K562 (cell line): ENCODE data around the gene FRRS1. TPM values are rescaled to one million over a fixed set of nuclear protein-coding genes. Genes with fewer than 3 reads are reported as not detected.

Experiments used
- ATAC-seq: fragments of 200-7000 bp; cut with Tn5 transposase; 3 replicates; pipeline ENCODE4 v1.9.1; 2020; ENCODE audit warnings: moderate library complexity
- BruUV-seq: library from RNA; stranded (reverse); fragments of 400-500 nt; replicated peaks from 2 replicates; lab custom pipeline; 2021; lab: Mats Ljungman, UMichigan
- CTCF ChIA-PET: fragments of 300-600 bp; formaldehyde crosslinking; extraction: SDS; loops from one replicate; lab custom pipeline; 2021; ENCODE audit warnings: low intra/inter-chr PET ratio; lab: Yijun Ruan, JAX
- POLR2A ChIA-PET: fragments of 300-600, 350-650 bp; sonication (Branson Sonifier 250); formaldehyde crosslinking; extraction: SDS; loops from one replicate; lab custom pipeline; 2021; ENCODE audit warnings: antibody characterized with exemption, inconsistent platforms; lab: Yijun Ruan, JAX
- DNase-seq, 4 experiments: peaks; one replicate each; pipeline versions ENCODE4 v3.0.0 to v3.0.0-alpha.2; 2011 to 2018; ENCODE audit warnings: low spot score in 3 of 4, mixed read lengths in 3 of 4; ENCODE audit errors: extremely low read depth in 1 of 4
- FAIRE-seq: peaks from 2 replicates; lab custom pipeline; 2011; peaks lifted over from hg19 to GRCh38; lab: Jason Lieb, UNC
- H2AFZ ChIP-seq: 2 replicates; pipeline ENCODE4 v1.6.0; 2011; ENCODE audit warnings: low read depth, low read length, control low read depth, inconsistent platforms
- H3K27ac ChIP-seq: fragments of 200-600 bp; 3 replicates; pipeline ENCODE4 v1.8.0; 2011; ENCODE audit warnings: low read depth, mild to moderate bottlenecking, control low read depth, inconsistent platforms, low read length, moderate library complexity, mixed read lengths; ENCODE audit errors: extremely low read depth
- H3K27me3 ChIP-seq, 2 experiments: fragments of 300-600 bp in 1 of 2; 2 replicates in 1 of 2; 3 replicates in 1 of 2; pipeline versions ENCODE4 v1.6.0 to v1.8.0; 2011; ENCODE audit warnings: inconsistent platforms in 2 of 2, low read length in 2 of 2, mild to moderate bottlenecking in 1 of 2, mixed read lengths in 1 of 2, moderate library complexity in 1 of 2; ENCODE audit not compliant: control insufficient read depth in 2 of 2, insufficient read depth in 2 of 2
- H3K36me3 ChIP-seq: fragments of 300-600 bp; 3 replicates; pipeline ENCODE4 v1.8.0; 2011; ENCODE audit warnings: mild to moderate bottlenecking, low read length, inconsistent platforms; ENCODE audit not compliant: control insufficient read depth, insufficient read depth
- H3K4me1 ChIP-seq, 2 experiments: fragments of 200-600 bp in 1 of 2; replicated peaks in 1 of 2; 2 replicates in 1 of 2; 3 replicates in 1 of 2; pipeline versions ENCODE4 v1.5.1 to v1.8.0; 2011; ENCODE audit warnings: inconsistent platforms in 2 of 2, low read length in 2 of 2, mild to moderate bottlenecking in 1 of 2, mixed read lengths in 1 of 2, moderate library complexity in 1 of 2; ENCODE audit not compliant: control insufficient read depth in 2 of 2, insufficient read depth in 2 of 2
- H3K4me2 ChIP-seq: 2 replicates; pipeline ENCODE4 v1.6.1; 2011; ENCODE audit warnings: low read length, control low read depth, inconsistent platforms, mixed read lengths; ENCODE audit not compliant: insufficient read depth
- H3K4me3 ChIP-seq: fragments of 200-600 bp; sonication (generic), shearing (Covaris generic); 2 replicates; pipeline ENCODE4 v1.5.1; 2016; ENCODE audit warnings: control low read depth, inconsistent platforms
- H3K79me2 ChIP-seq: fragments of 200-600 bp; 3 replicates; pipeline ENCODE4 v1.8.0; 2011; ENCODE audit warnings: low read length, inconsistent platforms; ENCODE audit not compliant: control insufficient read depth, insufficient read depth
- H3K9ac ChIP-seq, 2 experiments: 2 replicates each; pipeline versions ENCODE4 v1.6.0 to v1.6.1; 2011; ENCODE audit warnings: low read depth in 2 of 2, low read length in 2 of 2, control low read depth in 1 of 2, inconsistent platforms in 1 of 2, mild to moderate bottlenecking in 1 of 2, mixed read lengths in 1 of 2; ENCODE audit not compliant: insufficient read depth in 1 of 2
- H3K9me1 ChIP-seq: one replicate; pipeline ENCODE4 v1.6.0; 2011; ENCODE audit warnings: inconsistent platforms, mild to moderate bottlenecking, low read length, moderate library complexity; ENCODE audit not compliant: control insufficient read depth, insufficient read depth
- H3K9me3 ChIP-seq: replicated peaks from 2 replicates; pipeline ENCODE4 v1.5.1; 2011; ENCODE audit warnings: low read depth, low read length, inconsistent platforms; ENCODE audit not compliant: control insufficient read depth, insufficient read depth
- H4K20me1 ChIP-seq: replicated peaks from 2 replicates; pipeline ENCODE4 v1.6.1; 2011; ENCODE audit warnings: low read length, inconsistent platforms, mixed read lengths; ENCODE audit not compliant: control insufficient read depth, insufficient read depth
- CEBPB ChIP-seq: fragments of 450-650 bp; IDR thresholded peaks from 2 replicates; pipeline ENCODE4 v1.6.1; 2016; ENCODE audit warnings: missing genetic modification characterization, missing compliant biosample characterization
- CEBPG ChIP-seq, 3 experiments: fragments of 200-800 bp in 1 of 3; sonication (Bioruptor generic) in 1 of 3; sonication (generic) in 1 of 3; formaldehyde crosslinking in 1 of 3; IDR thresholded peaks in 2 of 3; conservative IDR thresholded peaks in 1 of 3; 2 replicates each; pipeline versions ENCODE4 v1.6.1 to v1.8.0; 2016 to 2022; ENCODE audit warnings: missing compliant biosample characterization in 2 of 3, missing genetic modification characterization in 2 of 3, mild to moderate bottlenecking in 1 of 3, missing genetic modification reagents in 1 of 3
- HNRNPK ChIP-seq: fragments of 200-400 bp; formaldehyde crosslinking; IDR thresholded peaks from one replicate; pipeline ENCODE4 v1.6.1; 2018; ENCODE audit warnings: mild to moderate bottlenecking, low read depth, low read length; ENCODE audit not compliant: poor library complexity, severe bottlenecking
- MAFF ChIP-seq: IDR thresholded peaks from 2 replicates; pipeline ENCODE4 v1.6.1; 2012; ENCODE audit warnings: low read length, improper control_type of control experiment
- MECOM ChIP-seq: fragments of 250-450 bp; sonication (Bioruptor Pico); IDR thresholded peaks from 2 replicates; pipeline ENCODE4 v1.8.0; 2022; ENCODE audit warnings: inconsistent platforms
- ZNF696 ChIP-seq: fragments of 250-450 bp; sonication (Bioruptor Pico); conservative IDR thresholded peaks from 2 replicates; pipeline ENCODE4 v1.4.0; 2020; ENCODE audit warnings: mild to moderate bottlenecking, moderate library complexity
- WGBS: fragments of 100-300 bp; shearing (Covaris generic); methylation state at CpG from one replicate; pipeline ENCODE4 v1.1.6; 2016; ENCODE audit warnings: low coverage, mixed read lengths; ENCODE audit not compliant: insufficient coverage; ENCODE audit errors: missing lambda C conversion rate; 5-methylcytosine and 5-hydroxymethylcytosine counted together
- in situ Hi-C: fragments of 300-500 bp; cut with MboI; formaldehyde crosslinking; loops from 4 replicates; pipeline ENCODE4 v1.15.0; 2018; ENCODE audit warnings: inconsistent platforms, mixed read lengths
- intact Hi-C: fragments of 100-400 bp; cut with micrococcal nuclease; formaldehyde crosslinking; loops from 2 replicates; pipeline ENCODE4 v1.14.2; 2022
- polyA plus RNA-seq, 8 experiments: library from polyadenylated mRNA; depleted of rRNA in 4 of 8; stranded (reverse) in 5 of 8; unstranded in 3 of 8; fragments of >200 nt; fragmentation: Nextera tagmentation in 2 of 8; fragmentation: Illumina TruSeq in 1 of 8; extraction: Ambion mirVana in 2 of 8; extraction: Trizol in 1 of 8; gene quantifications; 2 replicates each; pipeline versions ENCODE4 v1.2.1 to v1.2.3, GENCODE V29; 2011 to 2014; ENCODE audit warnings: inconsistent platforms in 1 of 8, missing spikeins in 1 of 8
- total RNA-seq, 7 experiments: library from RNA; depleted of rRNA in 6 of 7; stranded (reverse); fragments of >200 nt in 6 of 7; fragmentation: Illumina TruSeq in 2 of 7; extraction: Trizol in 2 of 7; gene quantifications; 2 replicates each; pipeline versions ENCODE4 v1.2.1 to v1.2.3, GENCODE V29; 2011 to 2021; ENCODE audit warnings: low replicate concordance in 1 of 7
- TF ChIP-seq, protein P1 (sequence below), 2 experiments: IDR thresholded peaks in 1 of 2; conservative IDR thresholded peaks in 1 of 2; 2 replicates each; pipeline ENCODE4 v1.6.1; 2016; ENCODE audit warnings: low read depth in 2 of 2, mild to moderate bottlenecking in 1 of 2, missing compliant biosample characterization in 1 of 2, missing genetic modification characterization in 1 of 2, moderate library complexity in 1 of 2
- TF ChIP-seq, protein P2 (sequence below): fragments of 450-650 bp; formaldehyde crosslinking; IDR thresholded peaks from 2 replicates; pipeline ENCODE4 v1.4.0; 2022; ENCODE audit warnings: mild to moderate bottlenecking, moderate library complexity
- TF ChIP-seq, protein P3 (sequence below), 2 experiments: fragments of 450-650 bp in 1 of 2; sonication (generic) in 1 of 2; formaldehyde crosslinking in 1 of 2; IDR thresholded peaks in 1 of 2; conservative IDR thresholded peaks in 1 of 2; 2 replicates each; pipeline versions ENCODE4 v1.6.1 to v1.8.1; 2016 to 2023; ENCODE audit warnings: mild to moderate bottlenecking in 2 of 2, moderate library complexity in 2 of 2, inconsistent platforms in 1 of 2, missing genetic modification reagents in 1 of 2
- TF ChIP-seq, protein P4 (sequence below): fragments of 150-350 bp; IDR thresholded peaks from 2 replicates; pipeline ENCODE4 v1.6.1; 2014; ENCODE audit warnings: low read depth, mild to moderate bottlenecking, low read length, borderline replicate concordance

FRRS1 gene
- total and polyA plus RNA-seq, 9 of the 15 experiments (the other 6 are each of a cell fraction or from before 2014, with no cell fraction given): 0.87 to 54.0 (median 23.7) TPM

DNA sequence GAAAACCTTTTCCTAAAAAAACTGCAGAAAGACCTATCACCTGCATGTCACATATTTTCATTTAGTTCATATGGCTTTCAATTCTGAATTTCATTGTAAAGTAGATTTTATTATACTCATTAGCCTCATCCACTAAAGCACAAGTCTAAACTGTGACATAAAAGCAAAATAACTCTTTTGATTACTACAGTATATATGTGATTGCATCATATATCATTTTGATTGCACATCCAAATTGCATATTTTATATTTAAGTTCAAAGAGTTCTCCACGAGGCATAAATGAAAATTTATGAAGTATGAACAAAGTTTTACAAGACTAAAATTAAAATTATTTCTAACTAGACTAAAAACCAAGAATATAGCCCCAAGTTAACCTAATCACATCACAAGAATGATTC is 101.2 kb downstream of the FRRS1 start:
- no peaks in the 10 kb centered on the region for H3K9me3 ChIP-seq
- no peaks in the 10 kb centered on the region for H3K36me3 ChIP-seq
- H3K27me3 ChIP-seq: no peaks in the 10 kb centered on the region
- FAIRE-seq (no peak), DNase-seq (no peak), ATAC-seq (no peak)
- no peaks in the 10 kb centered on the region for H3K9me1 ChIP-seq
- 6% methylated on average over 1 of the region's 1 CpG for WGBS
- ChIA-PET POLR2A (interaction anchor here (0.8 to 1.5 kb wide), 4 partner anchors 14 to 31 kb away, joined by 3 to 4 read pairs (median 3); no protein-coding TSS in a partner anchor), CTCF (no interaction called here)
- no peak overlapping the region for H2AFZ ChIP-seq
- no peak overlapping the region for H3K4me2 ChIP-seq
- in situ Hi-C loops (no loop called here), intact Hi-C loops (no loop called here)
- no TSS peak for BruUV-seq
- H3K79me2 ChIP-seq: no peaks in the 10 kb centered on the region
- H3K4me1 ChIP-seq: no peaks in the 10 kb centered on the region
- H3K9ac ChIP-seq: no peak overlapping the region
- no peak for TF ChIP-seq CEBPG (CRISPR knock-in tag; IDR thresholded peaks at IDR 0.05)
- peak; percentile 64 to 94 for TF ChIP-seq CEBPG (tag; conservative IDR thresholded peaks at IDR 0.05 in 1 of 2, IDR thresholded peaks at IDR 0.05 in 1 of 2)
- TF ChIP-seq HNRNPK: no peak
- TF ChIP-seq ZNF696 (CRISPR knock-in tag): no peak
- TF ChIP-seq MECOM (CRISPR knock-in tag): no peak
- no peak for TF ChIP-seq MAFF
- TF ChIP-seq CEBPB (tag): peak; percentile 87
- TF ChIP-seq, protein P1, sequence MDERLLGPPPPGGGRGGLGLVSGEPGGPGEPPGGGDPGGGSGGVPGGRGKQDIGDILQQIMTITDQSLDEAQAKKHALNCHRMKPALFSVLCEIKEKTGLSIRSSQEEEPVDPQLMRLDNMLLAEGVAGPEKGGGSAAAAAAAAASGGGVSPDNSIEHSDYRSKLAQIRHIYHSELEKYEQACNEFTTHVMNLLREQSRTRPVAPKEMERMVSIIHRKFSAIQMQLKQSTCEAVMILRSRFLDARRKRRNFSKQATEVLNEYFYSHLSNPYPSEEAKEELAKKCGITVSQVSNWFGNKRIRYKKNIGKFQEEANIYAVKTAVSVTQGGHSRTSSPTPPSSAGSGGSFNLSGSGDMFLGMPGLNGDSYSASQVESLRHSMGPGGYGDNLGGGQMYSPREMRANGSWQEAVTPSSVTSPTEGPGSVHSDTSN (CRISPR knock-in tag; IDR thresholded peaks at IDR 0.05; ENCODE audit: low read depth): no peak
- TF ChIP-seq, protein P1 (tag; conservative IDR thresholded peaks at IDR 0.05; ENCODE audit: low read depth): no peak
- TF ChIP-seq, protein P2, sequence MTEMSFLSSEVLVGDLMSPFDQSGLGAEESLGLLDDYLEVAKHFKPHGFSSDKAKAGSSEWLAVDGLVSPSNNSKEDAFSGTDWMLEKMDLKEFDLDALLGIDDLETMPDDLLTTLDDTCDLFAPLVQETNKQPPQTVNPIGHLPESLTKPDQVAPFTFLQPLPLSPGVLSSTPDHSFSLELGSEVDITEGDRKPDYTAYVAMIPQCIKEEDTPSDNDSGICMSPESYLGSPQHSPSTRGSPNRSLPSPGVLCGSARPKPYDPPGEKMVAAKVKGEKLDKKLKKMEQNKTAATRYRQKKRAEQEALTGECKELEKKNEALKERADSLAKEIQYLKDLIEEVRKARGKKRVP (CRISPR knock-in tag): 0 out of 2 replicates have a peak, but pooled peaks have one; percentile 30
- TF ChIP-seq, protein P3, sequence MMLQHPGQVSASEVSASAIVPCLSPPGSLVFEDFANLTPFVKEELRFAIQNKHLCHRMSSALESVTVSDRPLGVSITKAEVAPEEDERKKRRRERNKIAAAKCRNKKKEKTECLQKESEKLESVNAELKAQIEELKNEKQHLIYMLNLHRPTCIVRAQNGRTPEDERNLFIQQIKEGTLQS (IDR thresholded peaks at IDR 0.05): peak; percentile 60
- TF ChIP-seq, protein P3 (CRISPR knock-in tag; conservative IDR thresholded peaks at IDR 0.05): no peak
- TF ChIP-seq, protein P4, sequence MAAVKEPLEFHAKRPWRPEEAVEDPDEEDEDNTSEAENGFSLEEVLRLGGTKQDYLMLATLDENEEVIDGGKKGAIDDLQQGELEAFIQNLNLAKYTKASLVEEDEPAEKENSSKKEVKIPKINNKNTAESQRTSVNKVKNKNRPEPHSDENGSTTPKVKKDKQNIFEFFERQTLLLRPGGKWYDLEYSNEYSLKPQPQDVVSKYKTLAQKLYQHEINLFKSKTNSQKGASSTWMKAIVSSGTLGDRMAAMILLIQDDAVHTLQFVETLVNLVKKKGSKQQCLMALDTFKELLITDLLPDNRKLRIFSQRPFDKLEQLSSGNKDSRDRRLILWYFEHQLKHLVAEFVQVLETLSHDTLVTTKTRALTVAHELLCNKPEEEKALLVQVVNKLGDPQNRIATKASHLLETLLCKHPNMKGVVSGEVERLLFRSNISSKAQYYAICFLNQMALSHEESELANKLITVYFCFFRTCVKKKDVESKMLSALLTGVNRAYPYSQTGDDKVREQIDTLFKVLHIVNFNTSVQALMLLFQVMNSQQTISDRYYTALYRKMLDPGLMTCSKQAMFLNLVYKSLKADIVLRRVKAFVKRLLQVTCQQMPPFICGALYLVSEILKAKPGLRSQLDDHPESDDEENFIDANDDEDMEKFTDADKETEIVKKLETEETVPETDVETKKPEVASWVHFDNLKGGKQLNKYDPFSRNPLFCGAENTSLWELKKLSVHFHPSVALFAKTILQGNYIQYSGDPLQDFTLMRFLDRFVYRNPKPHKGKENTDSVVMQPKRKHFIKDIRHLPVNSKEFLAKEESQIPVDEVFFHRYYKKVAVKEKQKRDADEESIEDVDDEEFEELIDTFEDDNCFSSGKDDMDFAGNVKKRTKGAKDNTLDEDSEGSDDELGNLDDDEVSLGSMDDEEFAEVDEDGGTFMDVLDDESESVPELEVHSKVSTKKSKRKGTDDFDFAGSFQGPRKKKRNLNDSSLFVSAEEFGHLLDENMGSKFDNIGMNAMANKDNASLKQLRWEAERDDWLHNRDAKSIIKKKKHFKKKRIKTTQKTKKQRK: no peak
- H3K4me3 ChIP-seq: no peak overlapping the region
- H4K20me1 ChIP-seq: no peaks in the 10 kb centered on the region
- no peak overlapping the region for H3K27ac ChIP-seq
